IMR-90 (cell line): Measurements from ENCODE around the gene CYSLTR2. TPM values are rescaled to one million over a fixed set of nuclear protein-coding genes. Genes with fewer than 3 reads are reported as not detected.

Experiments used
- ATAC-seq: fragments of 200-7000 bp; cut with Tn5 transposase; 2 replicates; pipeline ENCODE4 v1.9.1; 2020; ENCODE audit warnings: low read depth, mild to moderate bottlenecking, moderate library complexity
- BruUV-seq: library from RNA; stranded (reverse); fragments of 400-500 nt; replicated peaks from 2 replicates; lab custom pipeline; 2021; lab: Mats Ljungman, UMichigan
- CTCF ChIA-PET: fragments of 300-600 bp; formaldehyde crosslinking; extraction: SDS; loops from one replicate; lab custom pipeline; 2021; ENCODE audit warnings: antibody characterized with exemption; lab: Yijun Ruan, JAX
- POLR2A ChIA-PET: fragments of 300-600 bp; sonication (Branson Sonifier 250); formaldehyde crosslinking; loops from one replicate; lab custom pipeline; 2022; ENCODE audit warnings: antibody characterized with exemption; ENCODE audit not compliant: unreplicated experiment; lab: Charles Lee
- DNase-seq: peaks from one replicate; pipeline ENCODE4 v3.0.0; 2013
- H2AFZ ChIP-seq: replicated peaks from 2 replicates; pipeline ENCODE3; 2013; ENCODE audit warnings: low read length, mild to moderate bottlenecking; ENCODE audit not compliant: poor library complexity
- H2AK5ac ChIP-seq: 2 replicates; pipeline ENCODE4 v1.6.1; 2013; ENCODE audit warnings: low read depth, low read length, inconsistent platforms
- H2AK9ac ChIP-seq: replicated peaks from 2 replicates; pipeline ENCODE3; 2013; ENCODE audit warnings: mild to moderate bottlenecking, low read depth, low read length, moderate library complexity; ENCODE audit not compliant: poor library complexity
- H2BK120ac ChIP-seq: 2 replicates; pipeline ENCODE4 v1.6.1; 2013; ENCODE audit warnings: low read depth, low read length, inconsistent platforms
- H2BK15ac ChIP-seq: 3 replicates; pipeline ENCODE4 v1.6.1; 2013; ENCODE audit warnings: low read depth, low read length, inconsistent platforms
- H2BK20ac ChIP-seq: 2 replicates; pipeline ENCODE4 v1.6.1; 2013; ENCODE audit warnings: low read depth, mild to moderate bottlenecking, inconsistent platforms, low read length, moderate library complexity
- H2BK5ac ChIP-seq: 2 replicates; pipeline ENCODE4 v1.6.1; 2013; ENCODE audit warnings: mild to moderate bottlenecking, low read depth, low read length, inconsistent platforms; ENCODE audit not compliant: poor library complexity, severe bottlenecking
- H3K14ac ChIP-seq: replicated peaks from 2 replicates; pipeline ENCODE4 v1.6.1; 2013; ENCODE audit warnings: low read depth, low read length, inconsistent platforms
- H3K18ac ChIP-seq: 2 replicates; pipeline ENCODE4 v1.6.1; 2013; ENCODE audit warnings: low read depth, low read length, control low read depth
- H3K23ac ChIP-seq: 2 replicates; pipeline ENCODE4 v1.6.1; 2013; ENCODE audit warnings: low read depth, low read length, inconsistent platforms
- H3K27ac ChIP-seq: 2 replicates; pipeline ENCODE4 v1.5.1; 2013; ENCODE audit warnings: mild to moderate bottlenecking, control low read depth, low read length; ENCODE audit not compliant: insufficient read depth
- H3K27me3 ChIP-seq: 2 replicates; pipeline ENCODE4 v1.6.1; 2013; ENCODE audit warnings: low read length; ENCODE audit not compliant: control insufficient read depth, insufficient read depth
- H3K36me3 ChIP-seq: 2 replicates; pipeline ENCODE4 v1.6.1; 2013; ENCODE audit warnings: low read length, mixed read lengths; ENCODE audit not compliant: control insufficient read depth, insufficient read depth
- H3K4ac ChIP-seq: 2 replicates; pipeline ENCODE4 v1.6.1; 2013; ENCODE audit warnings: low read depth, low read length, inconsistent platforms
- H3K4me1 ChIP-seq: 2 replicates; pipeline ENCODE4 v1.6.1; 2013; ENCODE audit warnings: low read length, mixed read lengths; ENCODE audit not compliant: control insufficient read depth, insufficient read depth
- H3K4me2 ChIP-seq: 2 replicates; pipeline ENCODE4 v1.6.1; 2013; ENCODE audit warnings: low read depth, mild to moderate bottlenecking, control low read depth, low read length, moderate library complexity
- H3K4me3 ChIP-seq: 2 replicates; pipeline ENCODE4 v1.5.1; 2013; ENCODE audit warnings: low read depth, mild to moderate bottlenecking, control low read depth, low read length, moderate library complexity; ENCODE audit not compliant: insufficient read depth
- H3K56ac ChIP-seq: 2 replicates; pipeline ENCODE4 v1.6.1; 2013; ENCODE audit warnings: low read length, inconsistent platforms; ENCODE audit not compliant: insufficient read depth; ENCODE audit errors: extremely low read depth
- H3K79me1 ChIP-seq, 2 experiments: 2 replicates each; pipeline ENCODE4 v1.6.1; 2013; ENCODE audit warnings: low read length in 2 of 2, inconsistent platforms in 1 of 2, low read depth in 1 of 2
- H3K9ac ChIP-seq: 2 replicates; pipeline ENCODE4 v1.6.1; 2013; ENCODE audit warnings: low read depth, low read length, control low read depth
- H3K9me1 ChIP-seq: 2 replicates; pipeline ENCODE4 v1.6.1; 2013; ENCODE audit warnings: low read length, inconsistent platforms; ENCODE audit not compliant: insufficient read depth
- H3K9me3 ChIP-seq: 2 replicates; pipeline ENCODE4 v1.6.1; 2013; ENCODE audit warnings: low read length; ENCODE audit not compliant: control insufficient read depth, insufficient read depth
- H4K20me1 ChIP-seq: 2 replicates; pipeline ENCODE4 v1.6.1; 2013; ENCODE audit warnings: low read length, inconsistent platforms; ENCODE audit not compliant: insufficient read depth
- H4K5ac ChIP-seq: 2 replicates; pipeline ENCODE4 v1.6.1; 2013; ENCODE audit warnings: mild to moderate bottlenecking, low read depth, low read length, control low read depth
- H4K8ac ChIP-seq, 2 experiments: 2 replicates each; pipeline ENCODE4 v1.6.1; 2013; ENCODE audit warnings: low read depth in 2 of 2, low read length in 2 of 2, control low read depth in 1 of 2, inconsistent platforms in 1 of 2
- H4K91ac ChIP-seq: 2 replicates; pipeline ENCODE4 v1.6.1; 2013; ENCODE audit warnings: low read depth, low read length, inconsistent platforms; ENCODE audit not compliant: insufficient read depth
- BHLHE40 ChIP-seq: fragments of 150-350 bp; IDR thresholded peaks from 2 replicates; pipeline ENCODE4 v1.6.1; 2016; ENCODE audit warnings: mild to moderate bottlenecking, low read depth, low read length
- CEBPB ChIP-seq: IDR thresholded peaks from 2 replicates; pipeline ENCODE4 v1.6.1; 2012; ENCODE audit warnings: low read depth, low read length, improper control_type of control experiment
- CHD1 ChIP-seq: IDR thresholded peaks from 2 replicates; pipeline ENCODE4 v1.6.1; 2012; ENCODE audit warnings: low read depth, low read length, improper control_type of control experiment
- CTCF ChIP-seq: conservative IDR thresholded peaks from 2 replicates; pipeline ENCODE4 v1.5.1; 2012; ENCODE audit warnings: mild to moderate bottlenecking, low read depth, low read length, improper control_type of control experiment
- ELK1 ChIP-seq: fragments of 150-350 bp; IDR thresholded peaks from 2 replicates; pipeline ENCODE4 v1.6.1; 2016; ENCODE audit warnings: low read depth, mild to moderate bottlenecking, low read length, moderate library complexity, borderline replicate concordance
- FOS ChIP-seq: fragments of 150-350 bp; IDR thresholded peaks from 2 replicates; pipeline ENCODE4 v1.6.1; 2016; ENCODE audit warnings: low read depth, low read length
- MAFK ChIP-seq: IDR thresholded peaks from 2 replicates; pipeline ENCODE4 v1.6.1; 2012; ENCODE audit warnings: low read depth, low read length, improper control_type of control experiment
- MAZ ChIP-seq: IDR thresholded peaks from 2 replicates; pipeline ENCODE4 v1.6.1; 2012; ENCODE audit warnings: low read depth, mild to moderate bottlenecking, low read length, improper control_type of control experiment, moderate library complexity, borderline replicate concordance
- MXI1 ChIP-seq: IDR thresholded peaks from 2 replicates; pipeline ENCODE4 v1.6.1; 2012; ENCODE audit warnings: low read depth, mild to moderate bottlenecking, low read length, moderate library complexity, borderline replicate concordance
- NFE2L2 ChIP-seq: fragments of 150-350 bp; IDR thresholded peaks from 2 replicates; pipeline ENCODE4 v1.6.1; 2016; ENCODE audit warnings: low read depth, mild to moderate bottlenecking, low read length
- POLR2A ChIP-seq: IDR thresholded peaks from 2 replicates; pipeline ENCODE4 v1.6.1; 2012; ENCODE audit warnings: mild to moderate bottlenecking, low read depth, low read length
- RAD21 ChIP-seq: IDR thresholded peaks from 2 replicates; pipeline ENCODE4 v1.6.1; 2012; ENCODE audit warnings: low read length, improper control_type of control experiment
- RFX5 ChIP-seq: IDR thresholded peaks from 2 replicates; pipeline ENCODE4 v1.8.0; 2012; ENCODE audit warnings: low read depth, mild to moderate bottlenecking, low read length, moderate library complexity
- SMC3 ChIP-seq: fragments of 150-350 bp; IDR thresholded peaks from 2 replicates; pipeline ENCODE4 v1.6.1; 2016; ENCODE audit warnings: low read depth, mild to moderate bottlenecking, antibody characterized with exemption, low read length, moderate library complexity
- USF2 ChIP-seq: fragments of 150-350 bp; IDR thresholded peaks from 2 replicates; pipeline ENCODE4 v1.6.1; 2017; ENCODE audit warnings: mild to moderate bottlenecking, antibody characterized with exemption, low read length, low read depth
- WGBS, 2 experiments: methylation state at CpG; one replicate each; pipeline versions ENCODE4 v1.1.5 to v1.1.7; 2013; ENCODE audit warnings: missing lambda C conversion rate in 2 of 2; ENCODE audit not compliant: insufficient read length in 1 of 2; ENCODE audit errors: extremely low coverage in 2 of 2; 5-methylcytosine and 5-hydroxymethylcytosine counted together
- dilution Hi-C: fragments of 300-500 bp; cut with HindIII; formaldehyde crosslinking; loops from one replicate; pipeline ENCODE4 v1.14.3; 2018; ENCODE audit warnings: low sequenced_read_pairs; ENCODE audit not compliant: unreplicated experiment
- in situ Hi-C: fragments of 300-500 bp; cut with MboI; formaldehyde crosslinking; loops from 3 replicates; pipeline ENCODE4 v1.14.3; 2019; ENCODE audit warnings: low sequenced_read_pairs, inconsistent platforms, mixed read lengths
- intact Hi-C: fragments of 100-400 bp; cut with micrococcal nuclease; formaldehyde crosslinking; loops from 2 replicates; pipeline ENCODE4 v1.10.0; 2022
- polyA plus RNA-seq, 3 experiments: library from polyadenylated mRNA; depleted of rRNA; stranded (reverse); fragments of >200 nt; gene quantifications; 2 replicates each; pipeline ENCODE4 v1.2.3, GENCODE V29; 2012; ENCODE audit warnings: low replicate concordance in 1 of 3
- total RNA-seq: library from RNA; depleted of rRNA; stranded (reverse); fragments of >200 nt; gene quantifications from 2 replicates; pipeline ENCODE4 v1.2.3, GENCODE V29; 2012

CYSLTR2 gene
- total and polyA plus RNA-seq, 2 of the 4 experiments (the other 2 are of a cell fraction): not detected

GRCh38 chr13:48626726-48627451 lies 26.8 kb upstream of the CYSLTR2 start:
- DNase-seq (no peak), ATAC-seq (no peak)
- Histone ChIP-seq H3K14ac (no peak overlapping the region), H4K91ac (no peak overlapping the region), H3K9ac (no peak overlapping the region), H2BK15ac (no peak overlapping the region), H3K4me2 (no peak overlapping the region), H3K9me1 (no peaks in the 10 kb centered on the region; the same call in 1 of the 2 replicates), H3K4ac (no peak overlapping the region), H3K18ac (no peak overlapping the region; the same call in 1 of the 2 replicates), H3K4me1 (no peaks in the 10 kb centered on the region; the same call in 1 of the 2 replicates), H2BK20ac (no peak overlapping the region), H3K27me3 (no peaks in the 10 kb centered on the region; the same call in 1 of the 2 replicates), H3K23ac (no peak overlapping the region), H2BK120ac (no peak overlapping the region), H2BK5ac (no peak overlapping the region), H3K36me3 (no peaks in the 10 kb centered on the region), H3K56ac (no peak overlapping the region), H2AK5ac (no peak overlapping the region), H4K8ac (no peak overlapping the region), H3K9me3 (peaks cover 1% of the 10 kb centered on the region; the same call in 1 of the 2 replicates), H4K20me1 (no peaks in the 10 kb centered on the region), H3K79me1 (no peaks in the 10 kb centered on the region), H2AFZ (no peak overlapping the region), H3K27ac (no peak overlapping the region), H4K5ac (no peak overlapping the region), H2AK9ac (no peak overlapping the region), H3K4me3 (no peak overlapping the region)
- dilution Hi-C loops: no loop called here
- BruUV-seq: no TSS peak
- no CpG with 5 or more reads among the region's 2 CpGs for WGBS, 2 experiments
- in situ Hi-C loops: no loop called here
- CTCF ChIA-PET: no interaction called here
- POLR2A ChIA-PET: interaction anchor here (0.6 kb wide), 1 partner anchor 657 kb away, joined by 4 read pairs; no protein-coding TSS in a partner anchor
- intact Hi-C loops: no loop called here
- TF ChIP-seq CTCF (no peak), USF2 (no peak), NFE2L2 (no peak), SMC3 (no peak), CEBPB (no peak), MAFK (no peak), CHD1 (no peak), MAZ (no peak), POLR2A (no peak), ELK1 (no peak), FOS (no peak), BHLHE40 (no peak), MXI1 (no peak), RFX5 (no peak), RAD21 (no peak)
